Activated B cell treated with CpG ODN at 0.5 μM for 24 hours (primary cell): ENCODE data around the gene LAMC3. TPM values are rescaled to one million over a fixed set of nuclear protein-coding genes. Genes with fewer than 3 reads are reported as not detected.

ENCODE experiments used
- ATAC-seq: fragments of 200-7000 bp; cut with Tn5 transposase; one replicate; pipeline ENCODE4 v1.10.0; 2021; ENCODE audit warnings: low read depth, mild to moderate bottlenecking, moderate library complexity
- CTCF ChIA-PET: fragments of 350-600 bp; sonication (Branson Sonifier 250); formaldehyde crosslinking; loops from one replicate; lab custom pipeline; 2021; ENCODE audit warnings: antibody characterized with exemption; lab: Charles Lee
- POLR2A ChIA-PET: fragments of 350-600 bp; sonication (Branson Sonifier 250); formaldehyde crosslinking; loops from one replicate; lab custom pipeline; 2021; ENCODE audit warnings: antibody characterized with exemption; lab: Charles Lee
- DNase-seq: peaks from one replicate; pipeline ENCODE4 v3.0.0; 2022
- H3K27ac Mint-ChIP-seq: one replicate; pipeline ENCODE4 v1.8.0; 2020; ENCODE audit warnings: mixed read lengths
- H3K27me3 Mint-ChIP-seq: one replicate; pipeline ENCODE4 v1.8.0; 2021; ENCODE audit warnings: mixed read lengths
- H3K36me3 Mint-ChIP-seq: one replicate; pipeline ENCODE4 v1.8.0; 2021; ENCODE audit warnings: low read depth, mixed read lengths
- H3K4me1 Mint-ChIP-seq: one replicate; pipeline ENCODE4 v1.8.0; 2021; ENCODE audit warnings: mixed read lengths
- H3K4me3 Mint-ChIP-seq: one replicate; pipeline ENCODE4 v1.8.0; 2020; ENCODE audit warnings: mild to moderate bottlenecking, mixed read lengths
- H3K9me3 Mint-ChIP-seq: one replicate; pipeline ENCODE4 v1.8.0; 2020; ENCODE audit warnings: mixed read lengths
- intact Hi-C: fragments of 100-400 bp; cut with micrococcal nuclease; formaldehyde crosslinking; loops from one replicate; pipeline ENCODE4 v1.15.1; 2024
- total RNA-seq: library from RNA; stranded (reverse); gene quantifications from 2 replicates; pipeline ENCODE4 v1.2.3, GENCODE V29; 2022
- TF ChIP-seq, protein P1 (sequence below): fragments of 200-600 bp; IDR thresholded peaks from one replicate; pipeline ENCODE4 v1.8.0; 2022; ENCODE audit warnings: antibody characterized with exemption, mild to moderate bottlenecking

LAMC3 gene
- total RNA-seq, 1 donor from 2014 or later = not detected

DNA sequence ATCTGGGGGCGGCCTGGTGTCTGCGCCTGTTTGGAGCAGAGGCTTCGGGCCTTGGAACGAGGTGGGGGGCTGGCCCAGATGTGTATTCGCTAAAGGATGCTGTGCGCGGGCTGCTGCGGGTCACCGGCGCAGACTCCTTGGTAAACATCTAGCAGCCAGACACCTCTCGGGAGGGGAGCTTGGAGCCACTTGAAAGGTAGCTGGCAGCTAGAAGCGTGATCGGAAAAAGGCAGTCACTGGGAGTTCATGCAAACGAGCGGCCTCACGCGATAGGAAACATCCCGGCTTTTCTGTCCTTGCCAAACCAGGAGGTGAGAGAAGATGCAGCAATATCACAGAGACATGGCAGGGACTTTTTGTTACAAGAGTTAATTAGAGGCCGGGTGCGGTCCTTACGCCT lies 8.1 kb downstream of the LAMC3 start:
- Mint-ChIP-seq H3K27me3 (peaks cover 12% of the 10 kb centered on the region), H3K27ac (no peak overlapping the region), H3K4me1 (no peaks in the 10 kb centered on the region), H3K36me3 (no peaks in the 10 kb centered on the region), H3K4me3 (no peak overlapping the region), H3K9me3 (no peaks in the 10 kb centered on the region)
- TF ChIP-seq, protein P1, sequence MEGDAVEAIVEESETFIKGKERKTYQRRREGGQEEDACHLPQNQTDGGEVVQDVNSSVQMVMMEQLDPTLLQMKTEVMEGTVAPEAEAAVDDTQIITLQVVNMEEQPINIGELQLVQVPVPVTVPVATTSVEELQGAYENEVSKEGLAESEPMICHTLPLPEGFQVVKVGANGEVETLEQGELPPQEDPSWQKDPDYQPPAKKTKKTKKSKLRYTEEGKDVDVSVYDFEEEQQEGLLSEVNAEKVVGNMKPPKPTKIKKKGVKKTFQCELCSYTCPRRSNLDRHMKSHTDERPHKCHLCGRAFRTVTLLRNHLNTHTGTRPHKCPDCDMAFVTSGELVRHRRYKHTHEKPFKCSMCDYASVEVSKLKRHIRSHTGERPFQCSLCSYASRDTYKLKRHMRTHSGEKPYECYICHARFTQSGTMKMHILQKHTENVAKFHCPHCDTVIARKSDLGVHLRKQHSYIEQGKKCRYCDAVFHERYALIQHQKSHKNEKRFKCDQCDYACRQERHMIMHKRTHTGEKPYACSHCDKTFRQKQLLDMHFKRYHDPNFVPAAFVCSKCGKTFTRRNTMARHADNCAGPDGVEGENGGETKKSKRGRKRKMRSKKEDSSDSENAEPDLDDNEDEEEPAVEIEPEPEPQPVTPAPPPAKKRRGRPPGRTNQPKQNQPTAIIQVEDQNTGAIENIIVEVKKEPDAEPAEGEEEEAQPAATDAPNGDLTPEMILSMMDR = no peak
- DNase-seq (no peak), ATAC-seq (no peak)
- ChIA-PET CTCF (no interaction called here), POLR2A (interaction anchor here (0.8 kb wide), 1 partner anchor 15 kb away, joined by 11 read pairs; no protein-coding TSS in a partner anchor)
- intact Hi-C loops = no loop called here

DNA sequence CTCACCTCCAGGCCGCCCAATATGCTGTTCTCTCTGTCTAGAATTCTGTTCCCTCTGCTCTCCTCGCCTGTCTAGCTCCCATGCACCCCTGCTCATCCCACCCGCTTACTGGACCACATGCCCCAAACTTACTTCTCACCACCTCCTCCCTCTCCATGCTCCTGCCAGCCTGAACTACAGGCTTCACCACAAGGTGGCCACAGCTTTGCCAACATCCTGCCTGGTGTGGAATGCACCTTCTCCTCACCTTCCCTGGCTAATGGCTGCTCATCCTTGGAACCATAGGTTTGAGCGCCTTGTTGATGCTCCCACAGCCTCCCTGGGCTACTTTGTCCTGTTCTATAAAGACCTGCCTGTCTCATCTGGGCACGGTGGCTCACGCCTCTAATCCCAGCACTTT lies 9.6 kb downstream of the LAMC3 start:
- DNase-seq = no peak
- no peak overlapping the region for H3K4me3 Mint-ChIP-seq
- H3K9me3 Mint-ChIP-seq = no peaks in the 10 kb centered on the region
- POLR2A ChIA-PET = no interaction called here
- no peak overlapping the region for H3K27ac Mint-ChIP-seq
- peaks cover 12% of the 10 kb centered on the region for H3K27me3 Mint-ChIP-seq
- CTCF ChIA-PET = interaction anchor here (0.7 to 3.6 kb wide), 3 partner anchors 24 to 31 kb away, joined by 3 to 22 read pairs (median 3); no protein-coding TSS in a partner anchor
- intact Hi-C loops = loop anchor here (2.0 kb wide), 1 partner anchor 28 kb away; no protein-coding TSS in a partner anchor
- H3K4me1 Mint-ChIP-seq = no peaks in the 10 kb centered on the region
- TF ChIP-seq, protein P1 = no peak
- no peak for ATAC-seq
- no peaks in the 10 kb centered on the region for H3K36me3 Mint-ChIP-seq

DNA sequence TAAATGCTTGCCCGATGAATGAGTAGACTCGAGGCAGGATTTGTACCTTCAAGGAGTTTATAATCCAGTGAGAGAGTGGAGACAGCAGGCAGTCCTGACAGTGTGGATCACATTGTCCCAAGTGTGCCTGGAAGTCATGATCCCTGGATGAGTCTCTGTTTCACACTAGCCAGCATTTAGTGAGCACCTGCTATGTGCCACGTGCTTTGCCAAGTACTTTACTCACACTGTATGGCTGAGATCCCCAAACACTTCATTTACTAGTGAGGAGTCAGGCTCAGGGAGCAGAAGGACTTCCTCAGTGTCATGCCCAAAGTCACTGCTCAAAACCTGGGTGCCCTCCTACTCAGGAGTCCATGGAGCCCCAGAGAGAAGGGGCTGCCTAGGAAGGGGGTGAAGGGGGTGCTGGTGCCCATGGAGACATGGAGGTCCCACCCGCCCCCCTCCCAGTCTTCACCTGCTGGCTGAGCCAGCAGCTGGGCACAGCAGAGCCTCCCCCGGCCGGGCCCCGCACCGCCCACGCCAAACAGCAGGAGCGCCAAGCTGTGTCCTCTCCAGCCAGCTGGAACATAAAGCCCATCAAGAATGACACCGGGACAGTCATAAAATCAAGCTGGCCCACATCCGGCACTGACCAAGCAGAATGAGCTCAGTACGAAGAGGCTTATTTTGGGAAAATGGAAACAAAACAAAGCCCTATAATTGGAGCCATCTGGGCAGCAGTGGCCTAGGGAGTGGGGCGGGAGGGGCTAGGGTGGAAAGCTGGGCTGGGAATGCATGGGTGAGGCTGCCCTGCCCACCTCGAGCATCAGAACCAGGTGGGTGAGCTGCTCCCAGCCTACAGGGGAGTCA lies 10.6 kb downstream of the LAMC3 start:
- ChIA-PET POLR2A (no interaction called here), CTCF (interaction anchor here (3.6 kb wide), 1 partner anchor 27 kb away, joined by 22 read pairs; no protein-coding TSS in a partner anchor)
- ATAC-seq = no peak
- Mint-ChIP-seq H3K36me3 (no peaks in the 10 kb centered on the region), H3K9me3 (no peaks in the 10 kb centered on the region), H3K4me3 (no peak overlapping the region), H3K4me1 (no peaks in the 10 kb centered on the region), H3K27me3 (peaks cover 12% of the 10 kb centered on the region), H3K27ac (no peak overlapping the region)
- TF ChIP-seq, protein P1 = no peak
- intact Hi-C loops = loop anchor here (2.0 kb wide), 1 partner anchor 27 kb away; no protein-coding TSS in a partner anchor
- DNase-seq = no peak

DNA sequence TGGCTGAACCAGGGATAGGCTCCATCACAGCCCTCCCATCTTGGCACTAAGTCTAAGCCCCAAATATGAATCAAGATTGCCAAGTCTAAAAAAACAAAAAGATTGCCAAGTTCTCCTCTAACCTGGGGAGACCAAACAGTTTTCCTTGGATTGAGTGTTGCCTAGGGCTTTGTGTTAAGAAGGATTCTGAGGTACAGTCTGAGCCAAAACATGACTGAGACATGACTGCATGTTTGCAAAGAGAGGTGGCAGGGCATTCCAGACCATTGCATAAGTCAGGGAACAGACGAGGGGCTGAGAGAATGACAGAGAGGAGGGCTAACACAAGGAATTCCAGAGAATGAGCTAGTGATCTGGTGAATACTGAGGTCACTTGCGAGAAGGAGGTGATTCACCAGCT lies 11.4 kb downstream of the LAMC3 start:
- H3K4me3 Mint-ChIP-seq = no peak overlapping the region
- TF ChIP-seq, protein P1 = no peak
- ChIA-PET CTCF (interaction anchor here (3.6 kb wide), 1 partner anchor 26 kb away, joined by 22 read pairs; no protein-coding TSS in a partner anchor), POLR2A (interaction anchor here (1.0 kb wide), 1 partner anchor 17 kb away, joined by 3 read pairs; no protein-coding TSS in a partner anchor)
- ATAC-seq = no peak
- intact Hi-C loops = no loop called here
- no peak overlapping the region for H3K27ac Mint-ChIP-seq
- H3K27me3 Mint-ChIP-seq = peaks cover 12% of the 10 kb centered on the region
- no peaks in the 10 kb centered on the region for H3K9me3 Mint-ChIP-seq
- no peaks in the 10 kb centered on the region for H3K4me1 Mint-ChIP-seq
- no peaks in the 10 kb centered on the region for H3K36me3 Mint-ChIP-seq
- no peak for DNase-seq

DNA sequence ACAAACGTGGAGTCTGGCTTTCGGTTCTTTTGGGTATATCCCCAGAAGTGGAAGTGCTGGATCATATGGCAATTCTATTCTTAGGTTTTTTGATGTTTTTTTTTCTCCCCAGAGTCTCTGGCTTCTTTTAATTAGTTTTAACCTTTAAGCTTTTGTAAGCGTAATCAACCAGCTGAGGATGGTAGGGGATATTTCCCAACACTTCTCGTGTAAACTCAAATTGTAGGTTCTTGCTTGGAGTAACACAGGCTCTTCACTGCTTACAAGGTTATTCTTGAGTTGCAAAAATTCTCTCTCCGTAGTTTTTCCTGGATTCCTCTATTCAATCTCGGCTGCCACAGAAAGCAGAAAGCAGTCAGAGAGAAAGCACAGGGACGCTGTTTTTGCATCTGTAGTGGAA lies 11.9 kb downstream of the LAMC3 start:
- CTCF ChIA-PET = interaction anchor here (0.7 to 3.6 kb wide), 2 partner anchors 26 to 1195 kb away, joined by 3 to 22 read pairs; no protein-coding TSS in a partner anchor
- POLR2A ChIA-PET = interaction anchor here (1.0 kb wide), 1 partner anchor 18 kb away, joined by 3 read pairs; no protein-coding TSS in a partner anchor
- peaks cover 14% of the 10 kb centered on the region for H3K27me3 Mint-ChIP-seq

More for the DNA sequence above, 11.9 kb downstream of the LAMC3 start:
- no peak for DNase-seq
- H3K4me1 Mint-ChIP-seq = no peaks in the 10 kb centered on the region
- no peak overlapping the region for H3K4me3 Mint-ChIP-seq
- H3K36me3 Mint-ChIP-seq = no peaks in the 10 kb centered on the region
- ATAC-seq = no peak
- no peaks in the 10 kb centered on the region for H3K9me3 Mint-ChIP-seq
- intact Hi-C loops = no loop called here
- no peak overlapping the region for H3K27ac Mint-ChIP-seq
- TF ChIP-seq, protein P1 = no peak
